ENCODE results near the gene PLXNB2. TPM values are rescaled to one million over a fixed set of nuclear protein-coding genes. Genes with fewer than 3 reads are reported as not detected.
"Not testable (repeated sequence)": the region's sequence is repeated elsewhere in the genome, so short reads cannot be mapped to it uniquely, and the experiment has no call there.

PLXNB2 gene
- total RNA-seq, 2 experiments from 2014 or later, result 48.4 to 49.9 TPM

DNA sequence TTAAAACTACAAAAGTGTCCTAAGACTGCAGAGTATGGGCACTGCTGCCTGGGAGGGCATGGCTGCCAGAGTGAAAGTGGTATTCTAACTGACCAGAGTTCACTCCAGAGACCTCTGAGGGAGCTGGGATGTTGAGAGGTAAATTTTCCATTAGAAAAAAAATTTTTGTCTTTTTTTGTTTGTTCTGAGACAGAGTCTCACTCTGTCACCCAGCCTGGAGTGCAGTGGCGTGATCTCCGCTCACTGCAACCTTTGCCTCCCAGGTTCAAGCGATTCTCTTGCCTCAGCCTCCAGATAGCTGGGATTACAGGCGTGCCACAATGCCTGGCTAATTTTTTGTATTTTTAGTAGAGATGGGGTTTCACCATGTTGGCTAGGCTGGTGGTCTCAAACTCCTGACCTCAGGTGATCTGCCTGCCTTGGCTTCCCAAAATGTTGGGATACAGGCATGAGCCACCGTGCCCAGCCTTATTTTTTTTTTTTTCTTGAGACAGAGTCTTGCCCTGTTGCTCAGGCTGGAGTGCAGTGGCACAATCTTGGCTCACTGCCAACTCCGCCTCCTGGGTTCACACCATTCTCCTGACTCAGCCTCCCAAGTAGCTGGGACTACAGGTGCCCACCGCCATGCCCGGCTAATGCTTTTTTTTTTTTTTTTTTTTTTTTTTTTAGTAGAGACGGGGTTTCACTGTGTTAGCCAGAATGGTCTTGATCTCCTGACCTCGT is 15.1 kb upstream of the PLXNB2 start:
- not testable (repeated sequence) for H3K36me3 Mint-ChIP-seq (ENCODE audit: low read depth); H3K4me3 Mint-ChIP-seq

GRCh38 chr22:50320671-50321325 is 13.4 kb upstream of the PLXNB2 start:
- POLR2A ChIA-PET, result no interaction called here

More for the DNA sequence above, 15.1 kb upstream of the PLXNB2 start:
- H3K27ac Mint-ChIP-seq; DNase-seq; CTCF ChIA-PET; ATAC-seq; H3K9me3 Mint-ChIP-seq (ENCODE audit: insufficient read depth): not testable (repeated sequence)
- POLR2A ChIA-PET, result interaction anchor here (0.9 to 1.5 kb wide), 3 partner anchors 8 to 72 kb away, joined by 3 to 7 read pairs (median 6); no protein-coding TSS in a partner anchor
- H3K27me3 Mint-ChIP-seq (ENCODE audit: low read depth), result peaks cover 16% of the 10 kb centered on the region
- peaks cover 11% of the 10 kb centered on the region for H3K4me1 Mint-ChIP-seq (ENCODE audit: low read depth)

DNA sequence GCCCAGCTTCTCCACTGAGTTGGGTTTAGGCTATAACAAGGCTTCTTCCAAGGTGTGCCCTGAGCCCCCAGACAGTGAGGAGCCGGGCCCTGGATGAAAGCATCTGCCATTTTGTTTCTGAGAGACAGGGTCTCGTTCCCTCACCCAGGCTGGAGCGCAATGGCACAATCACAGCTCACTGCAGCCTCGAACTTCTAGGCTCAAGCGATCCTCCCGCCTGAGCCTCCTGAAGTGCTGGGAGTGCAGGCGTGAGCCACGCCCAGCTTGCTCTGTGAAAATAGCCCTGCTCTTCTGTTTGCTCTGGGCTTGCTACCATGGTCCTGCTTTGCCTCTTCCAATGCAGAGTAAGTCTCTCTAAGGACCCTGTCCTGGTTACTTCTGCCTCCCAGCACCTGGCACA is 12.7 kb upstream of the PLXNB2 start:
- POLR2A ChIA-PET, result interaction anchor here (0.9 to 1.3 kb wide), 2 partner anchors 8 to 76 kb away, joined by 3 to 4 read pairs; partner anchors contain the start of gene TUBGCP6
- ATAC-seq (no peak), DNase-seq (no peak)
- Mint-ChIP-seq H3K4me3 (no peak overlapping the region), H3K36me3 (ENCODE audit: low read depth) (no peaks in the 10 kb centered on the region), H3K9me3 (ENCODE audit: insufficient read depth) (no peaks in the 10 kb centered on the region), H3K4me1 (ENCODE audit: low read depth) (peaks cover 6% of the 10 kb centered on the region), H3K27me3 (ENCODE audit: low read depth) (peaks cover 8% of the 10 kb centered on the region), H3K27ac (no peak overlapping the region)
- CTCF ChIA-PET, result interaction anchor here (1.0 to 1.5 kb wide), 3 partner anchors 22 to 69 kb away, joined by 3 to 4 read pairs (median 4); partner anchors contain the start of gene HDAC10

More at GRCh38 chr22:50320671-50321325, 13.4 kb upstream of the PLXNB2 start:
- Mint-ChIP-seq H3K36me3 (ENCODE audit: low read depth) (no peaks in the 10 kb centered on the region), H3K4me1 (ENCODE audit: low read depth) (peaks cover 3% of the 10 kb centered on the region), H3K27ac (no peak overlapping the region), H3K27me3 (ENCODE audit: low read depth) (peaks cover 9% of the 10 kb centered on the region), H3K9me3 (ENCODE audit: insufficient read depth) (no peaks in the 10 kb centered on the region), H3K4me3 (no peak overlapping the region)
- DNase-seq (no peak), ATAC-seq (no peak)
- CTCF ChIA-PET, result interaction anchor here (1.0 to 1.5 kb wide), 3 partner anchors 21 to 69 kb away, joined by 3 to 4 read pairs (median 4); partner anchors contain the start of gene HDAC10

- no peaks in the 10 kb centered on the region for H3K9me3 Mint-ChIP-seq (ENCODE audit: insufficient read depth)
- peaks cover 2% of the 10 kb centered on the region for H3K27me3 Mint-ChIP-seq (ENCODE audit: low read depth)
- POLR2A ChIA-PET, result interaction anchor here (0.9 to 1.3 kb wide), 2 partner anchors 9 to 75 kb away, joined by 3 to 4 read pairs; partner anchors contain the start of gene TUBGCP6
- CTCF ChIA-PET, result no interaction called here
- peaks cover 11% of the 10 kb centered on the region for H3K4me1 Mint-ChIP-seq (ENCODE audit: low read depth)
- H3K4me3 Mint-ChIP-seq, result no peak overlapping the region
- no peaks in the 10 kb centered on the region for H3K36me3 Mint-ChIP-seq (ENCODE audit: low read depth)
- ATAC-seq, result no peak
- H3K27ac Mint-ChIP-seq, result no peak overlapping the region
- no peak for DNase-seq
Measured at GRCh38 chr22:50319503-50319951, 12.1 kb upstream of the PLXNB2 start.

GRCh38 chr22:50318698-50319411 is 11.4 kb upstream of the PLXNB2 start:
- H3K4me3 Mint-ChIP-seq, result no peak overlapping the region
- CTCF ChIA-PET, result no interaction called here

DNA sequence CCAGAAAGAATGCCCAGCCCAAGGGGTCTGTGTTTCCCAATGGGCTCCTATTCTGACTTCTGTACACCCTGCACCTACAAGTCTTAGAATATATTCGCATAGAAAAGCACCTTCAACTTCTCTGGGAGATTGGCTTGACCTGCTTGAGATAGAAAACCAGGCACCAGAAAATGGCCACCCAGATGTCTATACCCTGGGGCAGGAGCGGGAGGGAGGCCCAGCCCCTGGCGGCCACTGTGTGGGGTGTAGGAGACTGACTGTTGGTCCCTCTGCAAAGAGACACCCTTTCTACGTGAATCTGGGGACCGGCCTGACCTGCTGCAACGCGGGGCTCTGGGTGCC is 10.9 kb upstream of the PLXNB2 start:
- POLR2A ChIA-PET, result no interaction called here
- ATAC-seq (no peak), DNase-seq (no peak)
- Mint-ChIP-seq H3K4me3 (no peak overlapping the region), H3K36me3 (ENCODE audit: low read depth) (no peaks in the 10 kb centered on the region), H3K27ac (no peak overlapping the region), H3K27me3 (ENCODE audit: low read depth) (no peaks in the 10 kb centered on the region), H3K4me1 (ENCODE audit: low read depth) (peaks cover 22% of the 10 kb centered on the region), H3K9me3 (ENCODE audit: insufficient read depth) (no peaks in the 10 kb centered on the region)
- CTCF ChIA-PET, result no interaction called here

More at GRCh38 chr22:50318698-50319411, 11.4 kb upstream of the PLXNB2 start:
- DNase-seq (no peak), ATAC-seq (no peak)
- H3K27ac Mint-ChIP-seq, result no peak overlapping the region
- no peaks in the 10 kb centered on the region for H3K9me3 Mint-ChIP-seq (ENCODE audit: insufficient read depth)
- no peaks in the 10 kb centered on the region for H3K27me3 Mint-ChIP-seq (ENCODE audit: low read depth)
- POLR2A ChIA-PET, result interaction anchor here (1.3 kb wide), 1 partner anchor 74 kb away, joined by 3 read pairs; the partner anchor contains the start of gene TUBGCP6
- no peaks in the 10 kb centered on the region for H3K36me3 Mint-ChIP-seq (ENCODE audit: low read depth)
- peaks cover 18% of the 10 kb centered on the region for H3K4me1 Mint-ChIP-seq (ENCODE audit: low read depth)

DNA sequence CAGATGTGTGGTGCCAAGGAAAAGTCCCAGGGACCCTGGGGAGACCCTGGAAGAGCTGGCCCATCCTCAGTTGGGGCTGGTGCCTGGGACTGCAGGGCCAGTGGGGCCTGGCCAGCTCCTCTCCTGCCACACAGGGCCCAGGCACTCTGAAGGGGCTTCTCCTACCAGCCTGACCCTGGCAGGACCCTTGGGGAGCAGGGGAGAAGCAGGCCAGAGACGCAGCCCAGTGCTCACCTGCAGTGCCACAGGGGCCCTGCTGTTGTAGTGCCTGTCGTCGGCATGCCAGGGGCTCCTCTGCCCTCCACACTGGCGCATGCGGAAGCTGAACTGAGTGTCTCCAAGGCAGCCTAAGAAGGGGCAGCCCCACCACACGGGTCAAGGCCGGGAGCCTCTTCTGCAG is 10.2 kb upstream of the PLXNB2 start:
- ChIA-PET POLR2A (no interaction called here), CTCF (interaction anchor here (0.9 kb wide), 1 partner anchor 10 kb away, joined by 3 read pairs; no protein-coding TSS in a partner anchor)
- Mint-ChIP-seq H3K27ac (no peak overlapping the region), H3K4me3 (no peak overlapping the region), H3K27me3 (ENCODE audit: low read depth) (no peaks in the 10 kb centered on the region), H3K36me3 (ENCODE audit: low read depth) (no peaks in the 10 kb centered on the region), H3K4me1 (ENCODE audit: low read depth) (peaks cover 22% of the 10 kb centered on the region), H3K9me3 (ENCODE audit: insufficient read depth) (no peaks in the 10 kb centered on the region)
- ATAC-seq (no peak), DNase-seq (no peak)

GRCh38 chr22:50317178-50317577 is 9.7 kb upstream of the PLXNB2 start:
- Mint-ChIP-seq H3K9me3 (ENCODE audit: insufficient read depth) (no peaks in the 10 kb centered on the region), H3K4me1 (ENCODE audit: low read depth) (peaks cover 22% of the 10 kb centered on the region), H3K27me3 (ENCODE audit: low read depth) (no peaks in the 10 kb centered on the region), H3K27ac (no peak overlapping the region), H3K4me3 (no peak overlapping the region), H3K36me3 (ENCODE audit: low read depth) (no peaks in the 10 kb centered on the region)
- CTCF ChIA-PET, result interaction anchor here (0.9 kb wide), 1 partner anchor 10 kb away, joined by 3 read pairs; no protein-coding TSS in a partner anchor
- DNase-seq (no peak), ATAC-seq (no peak)
- POLR2A ChIA-PET, result no interaction called here

- no peak overlapping the region for H3K4me3 Mint-ChIP-seq
- H3K27ac Mint-ChIP-seq, result no peak overlapping the region
- ChIA-PET CTCF (interaction anchor here (1.6 to 3.1 kb wide), 3 partner anchors 11 to 44 kb away, joined by 6 to 18 read pairs (median 8); partner anchors contain the start of gene DENND6B), POLR2A (interaction anchor here (1.7 kb wide), 1 partner anchor 9 kb away, joined by 6 read pairs; the partner anchor contains the start of gene PLXNB2)
- no peaks in the 10 kb centered on the region for H3K36me3 Mint-ChIP-seq (ENCODE audit: low read depth)
- H3K9me3 Mint-ChIP-seq (ENCODE audit: insufficient read depth), result no peaks in the 10 kb centered on the region
- no peak for DNase-seq
- ATAC-seq, result no peak
- H3K4me1 Mint-ChIP-seq (ENCODE audit: low read depth), result peaks cover 22% of the 10 kb centered on the region
- no peaks in the 10 kb centered on the region for H3K27me3 Mint-ChIP-seq (ENCODE audit: low read depth)
Measured at GRCh38 chr22:50316114-50317065, 8.9 kb upstream of the PLXNB2 start.

GRCh38 chr22:50315289-50316113 is 8.1 kb upstream of the PLXNB2 start:
- Mint-ChIP-seq H3K9me3 (ENCODE audit: insufficient read depth) (no peaks in the 10 kb centered on the region), H3K27me3 (ENCODE audit: low read depth) (no peaks in the 10 kb centered on the region), H3K36me3 (ENCODE audit: low read depth) (no peaks in the 10 kb centered on the region), H3K27ac (peak overlapping the region; percentile 91), H3K4me1 (ENCODE audit: low read depth) (peaks cover 22% of the 10 kb centered on the region), H3K4me3 (peak overlapping the region; percentile 79)
- ATAC-seq, result no peak
- ChIA-PET CTCF (interaction anchor here (1.0 to 3.1 kb wide), 4 partner anchors 12 to 43 kb away, joined by 6 to 18 read pairs (median 7); partner anchors contain the start of gene DENND6B), POLR2A (interaction anchor here (0.9 to 2.0 kb wide), 7 partner anchors 8 to 154 kb away, joined by 4 to 7 read pairs (median 6); partner anchors contain the start of gene PLXNB2)
- DNase-seq, result no peak

All from activated CD8-positive, alpha-beta T cell treated with anti-CD3 and anti-CD28 coated beads, Interleukin-2, amount 10 ng/mL, durations not matched to agents 7 days and 5 days (primary cell).